NCI-H82 (cell line): ENCODE measurements around the gene OR10H5.
"Not testable (repeated sequence)": the region's sequence is repeated elsewhere in the genome, so short reads cannot be mapped to it uniquely, and the experiment has no call there.

Experiments
- DNase-seq: peaks from one replicate; lab custom pipeline; 2025; lab: John Stamatoyannopoulos, UW

OR10H5 gene, protein sequence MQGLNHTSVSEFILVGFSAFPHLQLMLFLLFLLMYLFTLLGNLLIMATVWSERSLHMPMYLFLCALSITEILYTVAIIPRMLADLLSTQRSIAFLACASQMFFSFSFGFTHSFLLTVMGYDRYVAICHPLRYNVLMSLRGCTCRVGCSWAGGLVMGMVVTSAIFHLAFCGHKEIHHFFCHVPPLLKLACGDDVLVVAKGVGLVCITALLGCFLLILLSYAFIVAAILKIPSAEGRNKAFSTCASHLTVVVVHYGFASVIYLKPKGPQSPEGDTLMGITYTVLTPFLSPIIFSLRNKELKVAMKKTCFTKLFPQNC

GRCh38 chr19:15787611-15788155, at the start of gene OR10H5:
Gene OR10H5 (plus strand): TSS chr19:15787661. CDS start chr19:15794049, 6,388 bp downstream.
- no peak for DNase-seq

- DNase-seq: no peak
Observed at GRCh38 chr19:15737722-15738121, 49.7 kb upstream of the OR10H5 start, which contains the start of gene OR10H3. Gene OR10H3 (plus strand): TSS chr19:15737985. CDS start chr19:15741393, 3,408 bp downstream.

- DNase-seq: no peak
Observed at GRCh38 chr19:15740785-15741184, 46.7 kb upstream of the OR10H5 start.

- DNase-seq: no peak
Observed at GRCh38 chr19:15748239-15748638, 39.2 kb upstream of the OR10H5 start.

- no peak for DNase-seq
Observed at GRCh38 chr19:15758379-15758778, 29.1 kb upstream of the OR10H5 start.

- peak; percentile 32 for DNase-seq
Observed at GRCh38 chr19:15759962-15760565, 27.4 kb upstream of the OR10H5 start.

DNA sequence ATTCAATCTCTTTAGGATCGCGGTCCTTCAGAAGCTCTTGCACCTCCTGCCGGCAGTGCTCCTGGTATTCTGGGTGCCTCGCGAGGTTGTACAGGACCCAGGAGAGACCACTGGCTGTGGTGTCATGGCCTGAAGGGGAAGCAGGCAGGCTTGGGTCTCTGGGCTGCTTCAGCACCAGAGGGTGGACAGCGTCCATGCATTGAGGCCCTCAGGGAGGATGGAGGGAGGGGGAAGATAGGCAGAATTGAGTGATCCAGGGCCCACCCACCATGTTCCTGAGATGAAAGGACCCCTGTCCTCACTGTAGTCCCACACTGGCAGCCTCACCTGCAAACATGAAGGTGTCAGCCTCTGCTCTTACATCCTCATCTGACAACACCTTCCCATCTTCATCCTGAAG, 17.9 kb upstream of the OR10H5 start:
- no peak for DNase-seq

GRCh38 chr19:15774159-15774558, 13.3 kb upstream of the OR10H5 start:
- DNase-seq: not testable (repeated sequence)

DNA sequence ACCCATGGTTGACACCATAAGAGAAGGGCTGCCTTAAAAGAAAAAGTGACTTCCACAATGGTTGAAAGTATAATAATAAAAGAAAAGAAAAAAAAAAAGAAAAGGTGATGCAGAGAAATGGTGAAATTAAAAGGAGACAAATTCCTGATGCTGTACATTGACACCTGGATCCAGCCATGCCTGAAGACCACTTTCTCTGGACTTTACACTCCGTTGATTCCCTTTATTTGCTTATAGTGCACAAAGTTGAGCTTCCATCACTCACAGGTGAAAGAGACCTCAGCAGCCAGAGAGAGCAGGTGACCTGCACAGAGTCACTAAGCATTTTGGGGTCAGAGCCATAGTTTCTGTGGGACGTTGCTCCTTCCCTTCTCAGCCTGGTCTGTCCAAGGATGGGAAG, 12.2 kb upstream of the OR10H5 start:
- DNase-seq: no peak

DNA sequence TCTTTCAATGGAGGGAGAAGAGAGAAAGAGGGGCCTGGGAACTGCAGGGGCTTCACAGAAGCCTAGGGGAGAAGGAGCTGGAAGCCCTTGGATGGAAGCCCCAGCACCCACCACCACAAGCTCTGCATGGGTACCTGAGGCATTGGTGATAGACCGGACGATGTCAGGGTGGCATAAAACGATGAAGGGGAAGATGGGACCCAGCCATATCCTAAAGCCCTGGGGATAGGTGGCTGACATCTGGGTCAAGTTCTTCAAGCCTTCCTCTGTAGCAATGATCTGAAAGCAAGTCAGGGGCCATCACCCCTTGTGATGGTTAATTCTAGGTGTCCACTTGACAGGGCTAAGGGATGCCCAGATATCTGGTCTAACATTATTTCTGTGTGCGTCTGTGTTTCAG, 11.2 kb upstream of the OR10H5 start:
- no peak for DNase-seq

GRCh38 chr19:15776991-15777970, 10.2 kb upstream of the OR10H5 start:
- DNase-seq: no peak

- no peak for DNase-seq
Observed at GRCh38 chr19:15779756-15780476, 7.5 kb upstream of the OR10H5 start.

GRCh38 chr19:15780610-15781418, 6.6 kb upstream of the OR10H5 start:
- no peak for DNase-seq

GRCh38 chr19:15781661-15782060, 5.8 kb upstream of the OR10H5 start:
- DNase-seq: no peak

DNA sequence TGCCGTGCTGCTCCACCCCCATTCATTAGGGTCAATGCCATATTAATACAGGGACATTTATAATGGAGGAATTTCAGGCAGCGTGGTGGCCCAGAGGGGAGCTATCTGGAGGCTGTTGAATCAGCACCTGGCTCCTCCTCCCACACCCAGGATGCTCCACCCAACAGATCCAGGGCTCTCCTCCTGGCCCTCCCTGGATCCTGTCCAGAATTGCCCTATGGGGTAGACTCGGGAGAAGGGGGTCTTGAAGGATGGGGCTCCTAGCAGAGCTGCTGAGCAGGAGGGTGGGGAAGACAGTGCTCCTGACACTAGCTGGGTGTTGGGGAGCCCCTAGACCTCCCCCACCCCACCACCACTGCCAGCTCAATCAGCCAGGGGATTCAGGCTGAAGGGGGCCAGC, 5.2 kb upstream of the OR10H5 start:
- no peak for DNase-seq

- not testable (repeated sequence) for DNase-seq
Observed at GRCh38 chr19:15782896-15783295, 4.6 kb upstream of the OR10H5 start.

DNA sequence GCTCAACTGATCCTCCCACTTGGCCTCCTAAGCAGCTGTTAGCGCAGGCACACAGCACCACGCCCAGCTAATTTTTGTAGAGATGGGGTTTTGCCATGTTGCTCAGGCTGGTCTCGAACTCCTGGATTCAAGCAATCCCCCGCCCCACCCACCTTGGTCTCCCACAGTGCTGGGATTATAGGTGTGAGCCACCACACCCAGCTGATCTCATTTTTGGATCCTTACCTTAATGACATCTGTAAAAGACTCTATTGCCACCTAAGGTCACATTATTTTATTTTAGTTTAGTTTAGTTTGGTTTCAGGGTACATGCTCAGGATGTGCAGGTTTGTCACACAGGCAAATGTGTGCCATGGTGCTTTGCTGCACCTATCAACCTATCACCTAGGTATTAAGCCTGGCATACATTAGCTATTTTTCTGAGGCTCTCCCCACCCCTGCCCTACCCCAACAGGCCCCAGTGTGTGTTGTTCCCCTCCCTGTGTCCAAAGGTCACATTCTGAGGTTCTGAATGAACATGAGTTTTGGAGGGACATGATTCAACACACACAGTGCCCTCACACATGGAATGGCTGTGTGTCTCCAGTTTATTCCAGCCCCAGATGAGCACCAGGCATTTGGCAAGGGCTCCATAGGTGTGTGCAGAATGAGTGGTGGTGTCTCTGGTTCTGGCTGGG, 1.3 kb downstream of the OR10H5 start:
- DNase-seq: no peak

GRCh38 chr19:15790096-15790495, 2.6 kb downstream of the OR10H5 start:
- no peak for DNase-seq

DNA sequence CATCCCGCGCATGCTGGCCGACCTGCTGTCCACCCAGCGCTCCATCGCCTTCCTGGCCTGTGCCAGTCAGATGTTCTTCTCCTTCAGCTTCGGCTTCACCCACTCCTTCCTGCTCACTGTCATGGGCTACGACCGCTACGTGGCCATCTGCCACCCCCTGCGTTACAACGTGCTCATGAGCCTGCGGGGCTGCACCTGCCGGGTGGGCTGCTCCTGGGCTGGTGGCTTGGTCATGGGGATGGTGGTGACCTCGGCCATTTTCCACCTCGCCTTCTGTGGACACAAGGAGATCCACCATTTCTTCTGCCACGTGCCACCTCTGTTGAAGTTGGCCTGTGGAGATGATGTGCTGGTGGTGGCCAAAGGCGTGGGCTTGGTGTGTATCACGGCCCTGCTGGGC, 6.8 kb downstream of the OR10H5 start:
- DNase-seq: not testable (repeated sequence)

DNA sequence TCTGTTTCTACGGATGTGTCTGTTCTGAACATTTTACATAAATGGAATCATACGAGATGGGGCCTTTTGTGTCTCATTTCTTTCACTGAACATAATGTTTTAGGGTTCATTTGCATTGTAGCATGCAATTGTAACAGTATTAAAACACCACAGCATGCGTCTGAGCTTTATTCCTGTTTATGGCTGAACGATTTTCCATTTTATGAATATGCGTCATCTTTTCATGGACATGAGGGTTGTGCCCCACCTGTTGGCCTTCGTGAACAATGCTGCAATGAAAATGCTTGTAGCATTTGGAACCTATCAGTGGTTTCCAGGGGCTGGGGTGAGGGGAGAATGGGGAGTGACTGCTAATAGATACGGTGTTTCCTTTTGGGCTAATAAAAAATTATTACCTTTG, 22.9 kb downstream of the OR10H5 start:
- DNase-seq: no peak
